ENCODE measurements around the gene CCDC34. TPM values are rescaled to one million over a fixed set of nuclear protein-coding genes. Genes with fewer than 3 reads are reported as not detected.
"Not testable (repeated sequence)": the region's sequence is repeated elsewhere in the genome, so short reads cannot be mapped to it uniquely, and the experiment has no call there.

CCDC34 gene
- polyA plus RNA-seq, 4 donors = 19.6 to 25.2 (median 23.6) TPM

- no peak for DNase-seq (ENCODE audit: low read depth in 4 of 4, low spot score in 3 of 4)
Measured at GRCh38 chr11:27363576-27364117, 632 bp upstream of the CCDC34 start.

GRCh38 chr11:27361649-27362431 is 1.2 kb downstream of the CCDC34 start:
- DNase-seq (ENCODE audit: low read depth in 4 of 4, low spot score in 3 of 4) = no peak

GRCh38 chr11:27358296-27358695 is 4.7 kb downstream of the CCDC34 start:
- no peak for DNase-seq (ENCODE audit: low read depth in 4 of 4, low spot score in 3 of 4)

- no peak for DNase-seq (ENCODE audit: low read depth in 4 of 4, low spot score in 3 of 4)
Measured at GRCh38 chr11:27357250-27357649, 5.8 kb downstream of the CCDC34 start.

- DNase-seq (ENCODE audit: low read depth in 4 of 4, low spot score in 3 of 4) = no peak
Measured at GRCh38 chr11:27356624-27357222, 6.3 kb downstream of the CCDC34 start.

- DNase-seq (ENCODE audit: low read depth in 4 of 4, low spot score in 3 of 4) = no peak
Measured at GRCh38 chr11:27355575-27356104, 7.4 kb downstream of the CCDC34 start.

- DNase-seq (ENCODE audit: low read depth in 4 of 4, low spot score in 3 of 4) = no peak
Measured at GRCh38 chr11:27354359-27354965, 8.6 kb downstream of the CCDC34 start.

- DNase-seq (ENCODE audit: low read depth in 4 of 4, low spot score in 3 of 4) = no peak
Measured at GRCh38 chr11:27353593-27354358, 9.2 kb downstream of the CCDC34 start.

- no peak for DNase-seq (ENCODE audit: low read depth in 4 of 4, low spot score in 3 of 4)
Measured at GRCh38 chr11:27352781-27353180, 10.2 kb downstream of the CCDC34 start.

GRCh38 chr11:27350511-27350910 is 12.5 kb downstream of the CCDC34 start:
- no peak for DNase-seq (ENCODE audit: low read depth in 4 of 4, low spot score in 3 of 4)

- no peak for DNase-seq (ENCODE audit: low read depth in 4 of 4, low spot score in 3 of 4)
Measured at GRCh38 chr11:27349919-27350318, 13.1 kb downstream of the CCDC34 start.

GRCh38 chr11:27348340-27348873 is 14.6 kb downstream of the CCDC34 start:
- no peak for DNase-seq (ENCODE audit: low read depth in 4 of 4, low spot score in 3 of 4)

- DNase-seq (ENCODE audit: low read depth in 4 of 4, low spot score in 3 of 4) = no peak
Measured at GRCh38 chr11:27347359-27348339, 15.4 kb downstream of the CCDC34 start.

- DNase-seq (ENCODE audit: low read depth in 4 of 4, low spot score in 3 of 4) = no peak
Measured at GRCh38 chr11:27339941-27340340, 23.1 kb downstream of the CCDC34 start.

GRCh38 chr11:27334764-27335163 is 28.3 kb downstream of the CCDC34 start:
- DNase-seq (ENCODE audit: low read depth in 4 of 4, low spot score in 3 of 4) = not testable (repeated sequence)

- DNase-seq (ENCODE audit: low read depth in 4 of 4, low spot score in 3 of 4) = no peak
Measured at GRCh38 chr11:27331981-27332380, 31.0 kb downstream of the CCDC34 start.

- DNase-seq (ENCODE audit: low read depth in 4 of 4, low spot score in 3 of 4) = no peak
Measured at GRCh38 chr11:27330633-27331270, 32.3 kb downstream of the CCDC34 start.

- DNase-seq (ENCODE audit: low read depth in 4 of 4, low spot score in 3 of 4) = no peak
Measured at GRCh38 chr11:27329867-27330632, 33.0 kb downstream of the CCDC34 start.
